Neuron (in vitro differentiated cells): ENCODE results near the gene PIGX.

Source experiments
- H2AFZ ChIP-seq: one replicate; pipeline ENCODE4 v1.6.1; 2013; ENCODE audit warnings: low read depth, mild to moderate bottlenecking, inconsistent platforms, low read length, moderate library complexity
- H3K27me3 ChIP-seq: one replicate; pipeline ENCODE4 v1.6.1; 2013; ENCODE audit warnings: low read length; ENCODE audit not compliant: insufficient read depth
- H3K36me3 ChIP-seq: one replicate; pipeline ENCODE4 v1.6.1; 2013; ENCODE audit warnings: low read length; ENCODE audit not compliant: insufficient read depth
- H3K4me1 ChIP-seq: one replicate; pipeline ENCODE4 v1.6.1; 2013; ENCODE audit warnings: low read length; ENCODE audit not compliant: insufficient read depth
- H3K4me3 ChIP-seq: 2 replicates; pipeline ENCODE4 v1.5.1; 2013; ENCODE audit warnings: mild to moderate bottlenecking, low read length, moderate library complexity
- H3K9me3 ChIP-seq: one replicate; pipeline ENCODE4 v1.6.1; 2013; ENCODE audit warnings: low read length

PIGX gene

DNA sequence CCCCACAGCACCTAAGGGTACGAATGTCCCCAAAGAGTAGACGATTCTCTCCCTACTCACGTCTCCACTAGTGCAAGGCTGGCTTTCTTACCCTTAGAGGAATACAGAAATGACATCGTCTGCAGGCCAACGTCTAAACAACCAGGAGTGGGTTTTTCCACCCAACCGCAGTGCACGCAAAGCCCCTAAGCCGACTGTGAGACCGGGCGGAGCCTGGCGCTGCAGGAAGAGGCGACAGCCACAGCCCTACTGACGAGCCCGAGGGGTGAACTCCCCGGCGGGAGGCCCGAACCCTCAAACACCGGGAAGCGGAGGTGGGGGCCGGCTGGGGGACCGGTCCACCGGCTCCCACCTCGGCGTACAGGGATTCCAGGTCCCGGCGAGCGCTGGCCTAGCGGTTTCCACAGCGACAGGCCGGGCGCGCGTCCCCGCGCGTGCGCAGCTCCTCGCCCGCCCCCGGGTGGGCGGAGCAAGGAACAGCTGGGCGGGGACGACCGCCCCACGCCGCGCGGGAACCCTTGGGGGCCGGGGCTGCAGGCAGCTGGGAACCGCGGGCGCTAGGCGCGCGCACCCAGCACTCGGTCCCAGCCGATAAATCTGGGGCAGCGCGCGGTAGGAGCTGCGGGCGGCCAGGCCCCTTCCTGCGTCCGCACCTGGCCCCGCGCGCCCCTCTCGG, at the start of gene PIGX, which contains the start of gene CEP19:
PIGX (plus strand) TSS at position 540 of the 676 bp plus-strand sequence.
CEP19 (minus strand) TSS at position 413 of the 676 bp plus-strand sequence. CDS start 3,593 bp downstream, outside the sequence.
- H2AFZ ChIP-seq = peak within 1 kb of the TSS; percentile 64
- H3K36me3 ChIP-seq = no peaks in the 10 kb centered on the region
- no peaks in the 10 kb centered on the region for H3K9me3 ChIP-seq
- no peaks in the 10 kb centered on the region for H3K4me1 ChIP-seq
- peak within 1 kb of the TSS; percentile 86 for H3K4me3 ChIP-seq
- no peaks in the 10 kb centered on the region for H3K27me3 ChIP-seq

GRCh38 chr3:196662711-196663571, 49.2 kb upstream of the PIGX start:
- peaks cover 5% of the 10 kb centered on the region for H3K4me1 ChIP-seq
- H2AFZ ChIP-seq = no peak overlapping the region
- no peaks in the 10 kb centered on the region for H3K27me3 ChIP-seq
- no peaks in the 10 kb centered on the region for H3K36me3 ChIP-seq
- no peaks in the 10 kb centered on the region for H3K9me3 ChIP-seq
- no peak overlapping the region for H3K4me3 ChIP-seq

- Histone ChIP-seq H3K4me1 (peaks cover 10% of the 10 kb centered on the region), H3K9me3 (no peaks in the 10 kb centered on the region), H3K27me3 (no peaks in the 10 kb centered on the region), H3K4me3 (peak overlapping the region; percentile 30), H3K36me3 (no peaks in the 10 kb centered on the region), H2AFZ (peak overlapping the region; percentile 57)
These were observed 45.9 kb upstream of the PIGX start for GRCh38 chr3:196666001-196666867.

DNA sequence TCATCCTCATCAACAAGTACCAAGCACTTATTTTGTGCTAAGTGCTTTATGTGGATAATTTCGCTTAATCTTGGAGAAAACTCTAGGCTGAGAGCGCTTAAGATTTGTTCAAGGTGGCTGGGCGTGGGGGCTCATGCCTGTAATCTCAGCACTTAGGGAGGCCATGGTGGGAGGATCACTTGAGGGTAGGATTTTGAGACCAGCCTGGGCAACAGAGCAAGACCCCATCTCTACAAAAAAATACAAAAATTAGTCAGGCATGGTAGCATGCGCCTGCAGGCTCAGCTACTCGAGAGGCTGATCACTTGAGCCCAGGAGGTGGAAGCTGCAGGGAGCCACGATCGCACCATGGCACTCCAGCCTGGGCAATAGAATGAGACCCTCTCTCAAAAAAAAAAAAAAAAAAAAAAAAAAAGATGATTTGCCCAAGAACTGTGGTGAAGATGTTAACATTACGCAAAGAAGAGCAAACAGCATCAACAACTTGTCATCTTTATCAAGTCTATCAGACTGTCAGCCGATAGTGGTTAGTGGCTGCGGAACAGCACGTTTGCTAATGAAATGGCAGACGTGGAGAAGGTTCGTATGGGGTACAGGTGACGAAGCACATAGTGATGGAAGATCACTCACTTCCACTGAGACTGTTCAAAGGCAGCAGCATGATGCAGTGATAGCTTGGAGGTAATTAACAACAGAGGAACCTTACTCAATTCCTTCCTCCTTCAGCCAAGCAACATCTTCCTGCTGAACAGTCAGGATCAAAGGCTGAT, 44.9 kb upstream of the PIGX start:
- no peaks in the 10 kb centered on the region for H3K36me3 ChIP-seq
- H3K9me3 ChIP-seq = no peaks in the 10 kb centered on the region
- H3K4me3 ChIP-seq = no peak overlapping the region
- H3K27me3 ChIP-seq = no peaks in the 10 kb centered on the region
- no peak overlapping the region for H2AFZ ChIP-seq
- peaks cover 10% of the 10 kb centered on the region for H3K4me1 ChIP-seq

GRCh38 chr3:196670339-196670738, 41.8 kb upstream of the PIGX start:
- Histone ChIP-seq H3K27me3 (no peaks in the 10 kb centered on the region), H3K36me3 (no peaks in the 10 kb centered on the region), H3K4me3 (no peak overlapping the region), H3K4me1 (peaks cover 10% of the 10 kb centered on the region), H2AFZ (no peak overlapping the region), H3K9me3 (no peaks in the 10 kb centered on the region)

DNA sequence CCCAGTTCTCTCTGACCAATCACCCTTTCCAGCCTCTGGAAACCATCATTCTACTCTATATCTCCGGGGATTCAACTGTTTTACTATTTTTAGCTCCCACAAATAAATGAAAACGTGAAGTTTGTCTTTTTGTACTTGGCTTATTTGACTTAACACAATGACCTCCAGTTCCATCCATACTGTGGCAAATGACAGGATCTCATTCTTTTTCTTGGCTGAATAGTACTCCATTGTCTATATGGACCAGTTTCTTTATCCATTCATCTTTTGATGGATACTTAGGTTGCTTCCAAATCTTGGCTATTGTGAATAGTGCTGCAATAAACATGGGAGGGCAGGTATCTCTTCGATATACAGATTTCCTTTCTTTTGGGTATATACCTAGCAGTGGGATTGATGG, 38.5 kb upstream of the PIGX start:
- Histone ChIP-seq H3K4me1 (peaks cover 5% of the 10 kb centered on the region), H3K27me3 (no peaks in the 10 kb centered on the region)

GRCh38 chr3:196677353-196677752, 34.8 kb upstream of the PIGX start:
- Histone ChIP-seq H3K27me3 (no peaks in the 10 kb centered on the region), H3K9me3 (peaks cover 2% of the 10 kb centered on the region), H2AFZ (no peak overlapping the region), H3K4me3 (no peak overlapping the region), H3K36me3 (no peaks in the 10 kb centered on the region), H3K4me1 (no peaks in the 10 kb centered on the region)

More for the DNA sequence above, 38.5 kb upstream of the PIGX start:
- Histone ChIP-seq H3K4me3 (no peak overlapping the region), H2AFZ (no peak overlapping the region), H3K9me3 (no peaks in the 10 kb centered on the region), H3K36me3 (no peaks in the 10 kb centered on the region)

DNA sequence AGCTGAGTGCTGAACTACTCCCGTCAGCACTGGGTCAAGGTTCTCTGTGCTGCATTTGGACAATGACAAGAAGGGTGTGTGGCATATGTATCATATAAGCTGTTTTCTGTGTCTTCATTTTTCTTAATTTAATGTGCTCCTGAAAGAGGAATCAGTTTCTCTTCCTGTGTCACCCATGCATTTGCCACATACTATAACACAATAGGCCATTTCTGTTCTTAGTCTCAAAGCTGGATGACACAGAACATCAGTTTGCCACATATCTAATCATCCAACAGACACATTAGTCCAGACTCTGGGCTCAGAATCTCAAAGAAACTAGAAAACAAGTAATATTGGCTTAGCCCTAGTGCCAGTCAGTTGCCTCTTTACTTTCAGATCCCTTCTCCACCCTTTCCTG, 34.2 kb upstream of the PIGX start:
- Histone ChIP-seq H3K4me1 (no peaks in the 10 kb centered on the region), H3K4me3 (no peak overlapping the region), H2AFZ (no peak overlapping the region), H3K9me3 (peaks cover 2% of the 10 kb centered on the region), H3K36me3 (no peaks in the 10 kb centered on the region), H3K27me3 (no peaks in the 10 kb centered on the region)

GRCh38 chr3:196684548-196685407, 27.4 kb upstream of the PIGX start:
- Histone ChIP-seq H2AFZ (no peak overlapping the region), H3K27me3 (peaks cover 2% of the 10 kb centered on the region), H3K4me3 (no peak overlapping the region), H3K4me1 (peaks cover 2% of the 10 kb centered on the region), H3K36me3 (no peaks in the 10 kb centered on the region), H3K9me3 (peaks cover 2% of the 10 kb centered on the region)

DNA sequence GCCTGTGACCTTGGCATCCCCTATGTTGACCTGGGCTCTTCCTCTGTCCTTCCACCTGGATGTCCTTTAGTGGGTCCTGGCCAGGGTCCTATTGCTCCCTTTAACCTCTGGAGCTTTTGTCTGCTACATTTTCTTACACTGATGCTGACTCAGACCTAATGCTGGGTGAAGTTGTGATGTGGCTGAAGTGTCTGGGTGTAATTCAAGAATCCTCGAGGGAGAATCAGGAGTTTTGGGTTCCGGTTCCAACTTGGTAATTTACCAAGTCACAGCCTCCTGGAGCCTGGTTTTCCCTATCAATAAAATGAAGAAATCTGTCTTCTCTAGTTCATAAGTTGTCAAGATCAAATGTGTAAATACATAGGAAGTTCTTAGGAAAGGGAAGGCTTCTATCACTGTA, 25.7 kb upstream of the PIGX start:
- H3K4me3 ChIP-seq = no peak overlapping the region
- H2AFZ ChIP-seq = no peak overlapping the region
- H3K36me3 ChIP-seq = no peaks in the 10 kb centered on the region
- peaks cover 2% of the 10 kb centered on the region for H3K4me1 ChIP-seq
- H3K9me3 ChIP-seq = peaks cover 2% of the 10 kb centered on the region
- H3K27me3 ChIP-seq = peaks cover 2% of the 10 kb centered on the region

GRCh38 chr3:196688349-196688748, 23.8 kb upstream of the PIGX start:
- Histone ChIP-seq H3K36me3 (no peaks in the 10 kb centered on the region), H3K9me3 (no peaks in the 10 kb centered on the region), H3K4me3 (no peak overlapping the region), H3K4me1 (peaks cover 2% of the 10 kb centered on the region), H3K27me3 (peaks cover 2% of the 10 kb centered on the region), H2AFZ (no peak overlapping the region)
